Sciatic nerve (tissue), 2 donors: ENCODE measurements around the gene FGF11. TPM values are rescaled to one million over a fixed set of nuclear protein-coding genes. Genes with fewer than 3 reads are reported as not detected.
"Not testable (repeated sequence)": the region's sequence is repeated elsewhere in the genome, so short reads cannot be mapped to it uniquely, and the experiment has no call there.

ENCODE experiments used
- ATAC-seq: fragments of 200-7000 bp; cut with Tn5 transposase; one replicate; pipeline ENCODE4 v1.9.1; 2020; ENCODE audit warnings: mild to moderate bottlenecking, moderate library complexity
- DNase-seq: peaks from one replicate; pipeline ENCODE4 v3.0.0-alpha.2; 2020; ENCODE audit warnings: low spot score
- intact Hi-C: fragments of 100-400 bp; cut with DNase I; formaldehyde crosslinking; loops from one replicate; pipeline ENCODE4 v1.14.2; 2022
- total RNA-seq: library from RNA; stranded (reverse); fragmentation: NEBNext Ultra II Directional; extraction: Animal tissue kit (Norgen Biotek cat#: 25700); gene quantifications from one replicate; pipeline ENCODE4 v1.2.1, GENCODE V29; 2021
- donor health status: DM: no; HTN: no; CAD: no.
- donor health status: DM: no; HTN: no; CAD: no.

Gene FGF11
- total RNA-seq, 1 donor from 2014 or later: 3.8 TPM

DNA sequence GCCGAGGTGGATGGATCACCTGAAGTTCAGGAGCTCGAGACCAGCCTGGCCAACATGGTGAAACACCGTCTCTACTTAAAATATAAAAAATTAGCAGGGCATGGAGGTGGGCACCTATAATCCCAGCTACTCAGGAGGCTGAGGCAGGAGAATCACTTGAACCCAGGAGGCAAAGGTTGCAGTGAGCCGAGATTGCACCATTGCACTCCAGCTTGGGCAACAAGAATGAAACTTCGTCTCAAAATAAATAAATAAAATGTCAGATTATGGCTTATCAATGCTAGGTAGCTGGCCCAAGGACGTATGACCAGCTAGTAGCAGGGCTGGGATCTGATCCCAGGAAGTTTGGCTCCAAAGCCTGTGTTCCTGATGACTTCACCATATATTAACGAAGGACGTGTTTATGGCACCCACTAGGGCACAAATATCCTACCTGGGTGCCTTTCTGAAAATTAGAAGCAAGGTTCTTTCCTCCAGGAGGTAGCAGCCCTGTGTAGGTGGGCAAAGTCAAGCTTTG is 31.2 kb downstream of the FGF11 start:
- DNase-seq, ATAC-seq, intact Hi-C loops: not testable (repeated sequence)

DNA sequence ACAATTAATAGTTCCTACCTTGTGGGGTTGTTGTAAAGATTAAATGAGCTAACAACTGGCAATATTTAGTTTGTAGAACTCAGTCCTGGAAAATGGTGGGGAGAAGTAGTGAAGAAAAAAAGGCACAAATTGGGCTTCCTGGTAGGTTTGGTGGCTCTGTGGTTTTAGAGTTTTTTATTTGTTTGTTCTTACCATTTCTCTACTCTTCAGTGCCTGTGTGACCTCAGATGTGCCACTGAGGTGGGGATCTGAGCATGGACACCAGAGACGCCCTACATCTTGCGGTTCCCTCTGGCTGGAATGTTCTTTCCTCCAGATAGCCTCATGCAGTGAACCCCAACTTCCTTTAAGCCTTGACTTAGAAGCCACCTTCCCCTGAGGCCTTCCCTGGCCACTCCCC is 32.4 kb downstream of the FGF11 start:
- DNase-seq (no peak), ATAC-seq (no peak)
- intact Hi-C loops: no loop called here

DNA sequence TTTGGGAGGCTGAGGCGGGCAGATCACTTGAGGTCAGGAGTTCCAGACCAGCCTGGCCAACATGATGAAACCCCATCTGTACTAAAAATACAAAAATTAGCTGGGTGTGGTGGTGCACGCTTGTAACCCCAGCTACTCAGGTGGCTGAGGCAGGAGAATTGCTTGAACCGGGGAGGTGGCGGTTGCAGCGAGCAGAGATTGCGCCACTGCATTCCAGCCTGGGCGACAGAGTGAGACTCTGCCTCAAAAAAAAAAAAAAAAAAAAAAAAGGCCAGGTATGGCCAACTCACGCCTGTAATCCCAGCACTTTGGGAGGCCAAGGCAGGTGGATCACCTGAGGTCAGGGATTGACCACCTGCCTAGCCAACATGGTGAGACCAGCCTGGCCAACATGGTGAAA is 35.5 kb downstream of the FGF11 start:
- DNase-seq, ATAC-seq, intact Hi-C loops: not testable (repeated sequence)

DNA sequence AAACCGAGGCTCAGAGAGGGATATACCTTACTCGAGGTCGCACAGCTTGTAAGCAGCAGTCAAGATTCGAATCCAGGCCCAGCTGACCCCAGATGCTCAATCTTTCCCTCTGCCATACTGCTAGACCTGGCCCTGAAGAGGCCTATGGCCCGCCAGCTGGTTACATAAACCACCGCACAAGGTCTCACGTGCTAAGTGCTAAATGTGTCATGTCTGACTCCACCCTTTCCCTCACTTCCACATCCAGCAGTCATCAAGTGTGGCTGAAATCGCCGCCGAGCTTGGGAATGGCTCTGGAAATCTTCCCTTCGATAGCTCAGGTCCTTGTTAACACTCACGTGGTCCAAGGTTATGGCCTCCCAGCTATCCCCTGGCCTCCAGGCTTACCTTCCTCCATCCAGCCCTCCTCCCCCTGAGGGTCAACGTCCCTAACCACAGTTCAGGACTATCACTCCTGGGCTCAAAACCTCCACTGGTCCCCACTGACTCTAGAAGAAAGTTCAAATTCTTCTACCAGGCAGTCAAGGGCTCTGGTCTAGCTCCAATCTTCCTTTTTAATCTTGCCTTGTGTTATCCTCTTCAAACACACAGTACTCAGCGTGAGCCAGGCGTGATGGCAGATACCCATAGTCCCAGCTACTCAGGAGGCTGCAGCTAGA is 36.6 kb downstream of the FGF11 start:
- intact Hi-C loops: no loop called here

DNA sequence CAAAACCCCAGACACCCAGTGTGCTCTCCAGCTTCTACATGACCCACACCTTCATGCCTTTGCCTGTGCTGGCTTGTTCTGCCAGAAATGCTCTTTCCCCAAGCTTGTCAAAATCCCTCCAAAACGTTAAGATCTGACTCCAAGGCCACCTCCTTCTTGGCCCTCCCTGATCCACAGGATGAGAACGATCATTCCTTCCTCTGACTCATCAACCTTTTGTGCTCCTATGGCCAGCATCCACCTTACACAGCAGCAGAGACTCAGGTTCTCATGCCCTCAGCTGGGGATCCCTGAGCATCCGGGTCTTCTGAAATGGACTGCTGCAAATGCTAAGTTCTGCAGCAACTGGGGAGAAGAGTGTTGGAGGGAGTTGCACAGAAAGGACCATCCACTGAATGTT is 37.2 kb downstream of the FGF11 start:
- no peak for ATAC-seq
- DNase-seq: no peak
- intact Hi-C loops: no loop called here

More for the DNA sequence above, 36.6 kb downstream of the FGF11 start:
- DNase-seq (no peak), ATAC-seq (peak; percentile 51)

DNA sequence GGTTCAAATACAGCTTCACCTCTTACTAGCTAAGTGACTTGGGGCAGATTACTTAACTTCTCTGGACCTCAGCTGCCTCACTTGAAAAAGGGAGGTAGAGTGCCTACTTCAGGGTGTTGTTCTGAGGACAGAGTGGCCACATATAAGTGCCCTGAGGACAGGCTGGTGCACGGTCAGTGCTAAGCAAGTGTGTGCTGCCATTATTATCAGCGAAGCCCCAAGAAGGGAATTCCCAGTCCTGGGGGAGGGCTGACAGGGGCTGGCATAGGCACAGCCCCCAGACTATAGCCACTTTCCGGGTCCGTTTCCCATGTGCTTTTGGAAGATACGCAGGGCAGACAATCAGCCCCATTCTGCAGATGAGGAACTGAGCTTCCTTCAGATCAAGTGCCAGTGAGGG is 37.6 kb downstream of the FGF11 start:
- ATAC-seq (no peak), DNase-seq (no peak)
- intact Hi-C loops: no loop called here

DNA sequence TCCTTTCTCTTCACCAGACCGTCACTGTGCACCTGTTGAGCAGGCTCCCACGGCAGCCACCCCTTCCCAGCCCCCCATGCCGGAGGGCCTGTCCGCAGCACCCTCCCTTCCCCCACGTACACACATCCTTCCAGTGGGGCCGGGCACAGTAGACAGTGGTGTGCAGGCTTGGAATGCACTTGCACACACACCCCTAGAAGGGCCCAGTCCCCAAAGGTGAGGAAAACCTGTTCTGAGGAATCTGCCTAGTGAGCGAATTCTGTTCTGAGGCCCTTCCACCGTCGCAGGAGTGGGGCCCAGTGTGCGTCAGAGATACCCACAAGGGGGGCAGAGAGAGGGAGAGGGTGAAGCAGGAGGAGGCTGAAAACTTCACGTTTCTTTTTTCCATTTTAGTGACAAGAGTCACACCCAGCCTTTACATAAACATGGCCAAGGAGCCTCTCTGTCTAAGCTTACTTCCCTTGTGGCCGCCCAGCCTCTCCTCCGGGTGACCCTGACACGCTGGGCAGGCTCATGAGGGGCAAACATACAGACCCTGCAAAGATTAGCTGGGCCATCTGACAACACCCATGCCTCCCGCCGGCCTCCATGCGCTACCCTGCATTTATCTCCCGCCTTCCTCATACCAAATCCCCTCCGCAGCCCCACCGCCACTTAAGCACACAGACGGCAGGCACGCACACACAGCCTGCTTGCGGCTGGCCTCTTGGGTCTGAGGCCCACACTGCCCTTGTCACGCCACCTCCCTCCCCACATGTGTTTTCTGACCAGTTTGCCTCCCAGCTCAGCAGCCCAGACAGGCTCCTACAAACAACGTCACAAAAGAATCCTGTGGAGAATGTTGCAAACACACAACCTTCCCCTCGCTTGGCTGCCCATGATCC is 38.3 kb downstream of the FGF11 start:
- ATAC-seq (peak; percentile 67), DNase-seq (peak; percentile 72)
- intact Hi-C loops: no loop called here

DNA sequence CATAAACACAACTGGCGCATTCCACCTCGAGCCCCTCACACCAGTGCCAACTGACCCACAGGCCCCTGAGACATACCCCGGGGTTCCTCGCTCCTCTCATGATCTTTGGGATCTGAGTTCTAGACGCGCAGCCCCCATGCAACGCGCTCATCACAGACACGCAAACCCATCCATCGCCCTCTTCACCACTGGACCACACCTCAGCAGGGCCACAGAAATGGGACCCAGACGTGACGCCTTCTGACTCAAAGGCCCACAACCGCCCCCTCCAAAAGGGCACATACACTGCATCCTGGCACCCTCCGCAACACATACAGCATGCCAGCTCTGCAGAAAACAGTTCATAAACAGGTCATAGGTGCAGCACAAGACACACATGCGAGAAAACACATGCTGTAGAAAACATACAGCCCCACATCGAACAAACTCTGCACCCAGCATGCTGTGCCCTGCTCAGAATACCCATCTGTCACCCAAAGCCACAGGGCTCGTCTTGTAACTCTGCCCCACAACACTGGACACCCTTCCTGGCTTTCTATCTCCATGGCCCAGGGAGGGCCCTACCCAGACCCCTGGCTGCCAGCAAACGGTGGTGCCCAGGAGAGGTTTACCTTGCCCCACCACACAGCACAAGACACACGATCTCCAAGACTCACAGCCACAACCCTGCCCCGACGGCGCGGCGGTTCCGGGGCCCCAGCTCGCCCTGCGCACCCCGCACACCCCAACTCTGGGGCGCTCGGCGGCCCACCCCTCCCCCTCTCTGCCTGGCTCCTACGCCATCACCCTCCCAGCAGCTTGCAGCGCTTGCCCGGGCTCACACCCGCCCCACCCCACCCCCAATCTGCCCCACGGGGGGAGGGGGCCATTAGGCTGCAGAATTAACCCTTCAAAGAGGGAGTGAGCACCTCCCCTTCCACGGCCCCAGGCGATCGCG is 39.2 kb downstream of the FGF11 start:
- DNase-seq (peak; percentile 77), ATAC-seq (peak; percentile 8)
- intact Hi-C loops: no loop called here

DNA sequence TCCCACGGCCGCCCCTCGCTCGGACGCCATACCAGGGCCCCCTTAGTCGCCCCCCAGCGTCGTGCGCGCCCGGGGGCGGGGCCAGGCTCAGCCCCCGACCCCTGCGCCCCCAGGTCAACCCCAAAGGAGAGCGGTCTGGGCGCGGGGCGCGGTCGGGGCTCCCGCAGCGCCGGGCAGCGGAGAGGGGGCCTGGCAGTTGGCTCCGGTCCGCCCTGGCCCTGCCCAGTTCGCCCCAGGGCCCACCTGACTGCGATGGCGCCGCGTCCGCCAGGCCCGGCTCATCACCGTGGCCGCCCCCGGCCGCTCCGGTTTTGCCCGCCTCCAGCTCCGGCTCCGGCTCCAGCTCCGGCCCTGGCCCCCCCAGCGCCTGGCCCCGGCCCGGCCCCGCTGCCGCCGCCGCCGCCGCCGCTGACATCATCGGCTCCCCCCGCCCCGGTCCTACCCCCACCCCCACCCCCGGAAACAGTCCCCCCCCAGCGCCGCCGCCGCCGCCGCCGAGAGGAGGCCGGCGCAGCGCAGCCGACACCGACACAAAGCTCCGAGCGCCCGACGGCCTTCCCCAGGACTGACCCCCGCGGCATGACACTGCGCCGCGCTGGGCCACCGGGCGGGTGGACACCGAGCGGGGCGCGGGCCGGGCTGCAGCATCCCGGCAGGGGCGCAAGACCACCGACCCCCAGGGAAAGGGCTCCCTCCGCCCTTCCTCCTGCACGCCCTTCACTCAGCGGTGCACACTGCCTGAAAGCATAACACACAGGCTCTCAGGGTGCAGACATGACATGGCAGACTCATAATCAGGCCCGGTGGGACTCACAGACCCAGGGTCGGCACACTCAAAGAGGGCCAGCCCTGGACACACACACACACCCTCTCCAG is 40.1 kb downstream of the FGF11 start, which contains the start of gene ZBTB4:
TSS of gene ZBTB4 (minus strand) at position 419 of the 876 bp plus-strand sequence. CDS start 12,830 bp downstream, outside the sequence.
- DNase-seq: peak; percentile 82
- no peak for ATAC-seq
- intact Hi-C loops: no loop called here

DNA sequence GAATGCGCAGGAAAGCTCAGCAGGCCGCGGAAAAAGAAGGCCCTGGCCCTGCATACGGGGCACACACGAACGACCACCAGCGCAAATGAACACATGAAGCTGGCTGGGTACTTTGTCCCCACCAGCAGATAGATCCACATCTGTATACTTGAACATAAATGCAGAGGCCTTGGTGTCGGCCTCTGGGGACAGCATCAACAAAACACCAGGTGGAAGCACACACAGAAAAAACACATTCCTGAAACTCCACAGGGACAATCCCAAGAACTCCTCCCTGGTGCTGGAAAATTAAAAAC is 40.7 kb downstream of the FGF11 start:
- intact Hi-C loops: no loop called here
- ATAC-seq (no peak), DNase-seq (no peak)

DNA sequence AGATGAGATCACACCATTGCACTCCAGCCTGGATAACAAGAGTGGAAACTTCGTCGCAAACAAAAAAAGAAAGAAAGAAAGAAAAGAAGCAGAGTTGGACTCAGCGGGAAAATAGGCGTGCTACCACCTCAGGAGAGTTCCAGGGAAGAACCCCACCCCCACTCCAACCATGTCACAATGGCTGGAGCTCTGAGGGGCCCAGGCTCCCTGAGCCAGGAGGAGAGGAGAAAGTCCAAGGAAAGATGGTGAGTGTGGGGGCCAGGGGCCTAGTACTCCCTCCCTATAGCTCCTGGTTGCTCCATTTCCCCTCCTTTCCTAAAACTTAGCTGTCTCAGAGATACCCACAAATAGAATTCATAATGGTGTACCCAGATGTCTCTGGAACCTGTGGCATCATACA is 42.0 kb downstream of the FGF11 start, which contains the start of gene SLC35G6:
TSS of gene SLC35G6 (plus strand) at position 172 of the 400 bp plus-strand sequence. CDS start at position 243, 71 bp downstream.
- ATAC-seq, intact Hi-C loops, DNase-seq: not testable (repeated sequence)

DNA sequence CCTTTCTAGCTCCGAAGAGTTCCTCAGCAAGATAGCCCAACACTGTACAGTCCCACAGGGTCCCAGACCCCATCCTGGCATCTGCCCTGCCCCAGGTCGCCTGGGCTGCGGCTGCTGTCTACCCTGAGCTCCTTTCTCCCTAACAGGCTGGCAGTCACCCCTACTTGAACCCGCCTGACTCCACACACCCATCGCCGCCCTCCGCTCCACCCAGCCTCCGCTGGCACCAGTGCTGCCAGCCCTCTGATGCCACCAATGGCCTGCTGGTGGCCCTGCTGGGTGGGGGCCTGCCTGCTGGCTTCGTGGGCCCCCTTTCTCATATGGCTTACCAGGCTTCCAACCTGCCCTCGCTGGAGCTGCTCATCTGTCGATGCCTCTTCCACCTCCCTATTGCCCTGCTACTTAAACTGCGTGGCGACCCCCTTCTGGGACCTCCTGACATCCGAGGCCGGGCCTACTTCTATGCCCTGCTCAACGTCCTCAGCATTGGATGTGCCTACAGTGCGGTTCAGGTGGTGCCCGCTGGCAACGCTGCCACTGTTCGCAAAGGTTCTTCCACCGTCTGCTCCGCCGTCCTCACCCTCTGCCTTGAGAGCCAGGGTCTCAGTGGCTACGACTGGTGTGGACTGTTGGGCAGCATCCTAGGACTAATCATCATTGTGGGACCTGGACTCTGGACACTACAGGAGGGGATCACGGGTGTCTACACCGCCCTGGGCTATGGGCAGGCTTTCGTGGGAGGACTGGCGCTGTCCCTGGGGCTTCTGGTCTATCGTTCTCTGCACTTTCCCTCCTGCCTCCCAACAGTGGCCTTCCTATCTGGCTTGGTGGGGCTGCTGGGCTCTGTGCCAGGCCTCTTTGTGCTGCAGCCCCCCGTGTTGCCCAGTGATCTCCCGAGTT is 42.8 kb downstream of the FGF11 start:
- intact Hi-C loops, DNase-seq, ATAC-seq: not testable (repeated sequence)

DNA sequence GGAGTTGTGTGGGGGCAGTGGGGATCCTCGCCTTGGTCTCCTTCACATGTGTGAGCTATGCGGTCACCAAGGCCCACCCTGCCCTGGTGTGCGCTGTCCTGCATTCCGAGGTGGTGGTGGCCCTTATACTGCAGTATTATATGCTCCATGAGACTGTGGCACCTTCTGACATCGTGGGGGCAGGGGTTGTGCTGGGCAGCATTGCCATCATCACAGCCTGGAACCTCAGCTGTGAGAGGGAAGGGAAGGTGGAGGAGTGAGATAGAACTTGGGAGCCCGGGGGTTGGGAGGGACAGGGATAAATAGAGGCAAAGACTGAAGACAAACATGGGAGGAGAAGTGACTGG is 43.4 kb downstream of the FGF11 start:
- intact Hi-C loops, DNase-seq, ATAC-seq: not testable (repeated sequence)

DNA sequence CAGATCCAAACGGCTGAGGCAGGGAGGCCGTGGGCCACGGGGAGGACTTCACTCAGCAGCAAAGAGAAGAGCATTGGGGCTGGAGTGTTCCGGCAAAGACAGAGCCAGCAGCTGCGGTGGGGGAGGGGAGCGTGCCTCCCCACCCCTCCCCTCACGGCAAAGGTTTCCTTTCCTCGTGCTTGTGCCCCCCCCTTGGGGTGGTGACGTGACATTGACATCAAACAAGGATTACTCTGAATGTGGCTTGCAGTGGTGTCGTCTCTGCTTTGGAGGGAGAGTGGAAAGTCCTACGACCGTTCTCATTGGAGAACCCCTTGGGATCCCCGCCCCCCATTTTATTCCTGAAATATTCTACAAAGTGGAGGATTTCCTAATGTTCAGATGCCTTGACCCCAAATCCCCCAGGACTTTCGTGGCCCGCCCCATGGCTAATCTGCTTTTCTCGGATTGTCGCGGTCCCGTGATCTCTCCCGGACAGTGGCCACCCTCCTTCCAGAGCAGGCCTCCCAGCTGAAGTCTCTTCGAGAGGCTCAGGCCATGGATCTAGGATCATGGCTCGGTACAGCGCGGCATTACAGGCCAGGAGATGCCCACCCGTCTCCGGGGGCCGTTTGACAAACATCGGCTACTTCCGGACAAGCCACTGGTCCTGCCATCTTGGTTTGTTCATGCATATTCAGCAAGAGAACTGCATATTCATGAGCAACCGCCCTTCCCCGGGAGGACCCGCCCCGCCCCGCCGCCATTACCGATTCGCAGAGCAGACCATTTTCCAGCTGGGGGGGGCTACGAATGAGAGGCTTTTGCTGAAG is 44.1 kb downstream of the FGF11 start:
- DNase-seq (peak; percentile 97), ATAC-seq (peak; percentile 82)
- intact Hi-C loops: no loop called here

DNA sequence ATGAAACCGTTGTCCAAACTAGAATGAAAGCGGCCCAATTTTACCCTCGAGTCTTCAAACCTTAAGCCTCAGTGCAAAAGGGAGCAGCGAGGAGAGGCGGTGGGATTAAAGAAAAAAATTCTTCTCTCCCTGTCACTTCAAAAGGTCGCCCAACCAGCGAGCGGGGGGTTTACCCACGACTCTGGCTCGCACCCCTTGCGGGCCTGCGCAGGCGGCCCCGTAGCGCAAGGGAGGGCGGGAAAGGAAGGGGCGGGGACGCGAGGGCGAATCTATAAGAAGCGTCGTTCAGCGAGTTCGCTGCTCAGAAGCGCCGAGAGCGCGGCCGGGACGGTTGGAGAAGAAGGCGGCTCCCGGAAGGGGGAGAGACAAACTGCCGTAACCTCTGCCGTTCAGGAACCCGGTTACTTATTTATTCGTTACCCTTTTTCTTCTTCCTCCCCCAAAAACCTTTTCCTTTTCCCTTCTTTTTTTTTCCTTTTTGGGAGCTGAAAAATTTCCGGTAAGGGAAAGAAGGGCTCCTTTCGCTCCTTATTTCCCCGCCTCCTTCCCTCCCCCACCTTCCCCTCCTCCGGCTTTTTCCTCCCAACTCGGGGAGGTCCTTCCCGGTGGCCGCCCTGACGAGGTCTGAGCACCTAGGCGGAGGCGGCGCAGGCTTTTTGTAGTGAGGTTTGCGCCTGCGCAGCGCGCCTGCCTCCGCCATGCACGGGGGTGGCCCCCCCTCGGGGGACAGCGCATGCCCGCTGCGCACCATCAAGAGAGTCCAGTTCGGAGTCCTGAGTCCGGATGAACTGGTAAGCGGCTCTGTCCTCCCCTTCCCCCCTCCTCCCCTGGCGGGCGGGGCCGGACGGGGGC is 45.0 kb downstream of the FGF11 start, which contains the start of gene POLR2A:
TSS of gene POLR2A (plus strand) at position 300 of the 852 bp plus-strand sequence.
- intact Hi-C loops: no loop called here
- peak; percentile 89 for ATAC-seq
- peak; percentile 99 for DNase-seq
